ENCODE results near the gene PDZRN3. TPM values are rescaled to one million over a fixed set of nuclear protein-coding genes. Genes with fewer than 3 reads are reported as not detected.

Gene PDZRN3
- total RNA-seq, 1 experiment from 2014 or later, result 17.5 TPM

- Histone ChIP-seq H3K9me3 (ENCODE audit: low read length) (no peaks in the 10 kb centered on the region), H3K79me2 (ENCODE audit: low read length) (no peaks in the 10 kb centered on the region), H3K36me3 (ENCODE audit: insufficient read depth, low read length) (no peaks in the 10 kb centered on the region), H3K4me2 (ENCODE audit: low read depth, low read length, poor library complexity, severe bottlenecking) (no peak overlapping the region), H3K27me3 (ENCODE audit: low read length) (no peaks in the 10 kb centered on the region), H3K9me2 (replicated peaks; ENCODE audit: insufficient read depth, low read length) (no peaks in the 10 kb centered on the region), H2AFZ (ENCODE audit: low read length) (no peak overlapping the region), H3K4me1 (ENCODE audit: low read length) (no peaks in the 10 kb centered on the region), H3K27ac (ENCODE audit: low read length) (no peak overlapping the region), H4K20me1 (ENCODE audit: insufficient read depth, low read depth, low read length) (no peaks in the 10 kb centered on the region), H3K9ac (ENCODE audit: low read length) (no peak overlapping the region), H3K4me3 (ENCODE audit: low read length) (no peak overlapping the region)
- DNase-seq, result no peak
Observed at GRCh38 chr3:73516631-73517030, 108.1 kb downstream of the PDZRN3 start.

- Histone ChIP-seq H3K9ac (ENCODE audit: low read length) (no peak overlapping the region), H4K20me1 (ENCODE audit: insufficient read depth, low read depth, low read length) (no peaks in the 10 kb centered on the region), H3K4me2 (ENCODE audit: low read depth, low read length, poor library complexity, severe bottlenecking) (no peak overlapping the region), H3K4me1 (ENCODE audit: low read length) (no peaks in the 10 kb centered on the region), H2AFZ (ENCODE audit: low read length) (no peak overlapping the region), H3K9me2 (replicated peaks; ENCODE audit: insufficient read depth, low read length) (no peaks in the 10 kb centered on the region), H3K27me3 (ENCODE audit: low read length) (no peaks in the 10 kb centered on the region), H3K9me3 (ENCODE audit: low read length) (no peaks in the 10 kb centered on the region), H3K79me2 (ENCODE audit: low read length) (no peaks in the 10 kb centered on the region), H3K27ac (ENCODE audit: low read length) (no peak overlapping the region), H3K36me3 (ENCODE audit: insufficient read depth, low read length) (no peaks in the 10 kb centered on the region), H3K4me3 (ENCODE audit: low read length) (no peak overlapping the region)
- no peak for DNase-seq
Observed at GRCh38 chr3:73513260-73513659, 111.5 kb downstream of the PDZRN3 start.

GRCh38 chr3:73511571-73512525 is 112.9 kb downstream of the PDZRN3 start:
- no peak for DNase-seq

GRCh38 chr3:73510784-73511183 is 114.0 kb downstream of the PDZRN3 start:
- no peaks in the 10 kb centered on the region for H3K27me3 ChIP-seq (ENCODE audit: low read length)
- H2AFZ ChIP-seq (ENCODE audit: low read length), result no peak overlapping the region
- no peak overlapping the region for H3K4me3 ChIP-seq (ENCODE audit: low read length)
- no peaks in the 10 kb centered on the region for H3K4me1 ChIP-seq (ENCODE audit: low read length)
- H3K79me2 ChIP-seq (ENCODE audit: low read length), result no peaks in the 10 kb centered on the region
- no peak for DNase-seq
- H3K4me2 ChIP-seq (ENCODE audit: low read depth, low read length, poor library complexity, severe bottlenecking), result no peak overlapping the region
- no peaks in the 10 kb centered on the region for H3K36me3 ChIP-seq (ENCODE audit: insufficient read depth, low read length)
- H3K9ac ChIP-seq (ENCODE audit: low read length), result no peak overlapping the region
- H3K9me2 ChIP-seq (replicated peaks; ENCODE audit: insufficient read depth, low read length), result no peaks in the 10 kb centered on the region
- H3K9me3 ChIP-seq (ENCODE audit: low read length), result no peaks in the 10 kb centered on the region
- no peak overlapping the region for H3K27ac ChIP-seq (ENCODE audit: low read length)
- no peaks in the 10 kb centered on the region for H4K20me1 ChIP-seq (ENCODE audit: insufficient read depth, low read depth, low read length)

More at GRCh38 chr3:73511571-73512525, 112.9 kb downstream of the PDZRN3 start:
- Histone ChIP-seq H3K9ac (ENCODE audit: low read length) (no peak overlapping the region), H3K4me2 (ENCODE audit: low read depth, low read length, poor library complexity, severe bottlenecking) (no peak overlapping the region), H4K20me1 (ENCODE audit: insufficient read depth, low read depth, low read length) (no peaks in the 10 kb centered on the region), H3K4me1 (ENCODE audit: low read length) (no peaks in the 10 kb centered on the region), H3K36me3 (ENCODE audit: insufficient read depth, low read length) (no peaks in the 10 kb centered on the region), H2AFZ (ENCODE audit: low read length) (no peak overlapping the region), H3K27ac (ENCODE audit: low read length) (no peak overlapping the region), H3K27me3 (ENCODE audit: low read length) (no peaks in the 10 kb centered on the region), H3K9me3 (ENCODE audit: low read length) (no peaks in the 10 kb centered on the region), H3K79me2 (ENCODE audit: low read length) (no peaks in the 10 kb centered on the region), H3K9me2 (replicated peaks; ENCODE audit: insufficient read depth, low read length) (no peaks in the 10 kb centered on the region), H3K4me3 (ENCODE audit: low read length) (no peak overlapping the region)

- no peak overlapping the region for H3K9ac ChIP-seq (ENCODE audit: low read length)
Observed at GRCh38 chr3:73510334-73510733, 114.4 kb downstream of the PDZRN3 start.

GRCh38 chr3:73509816-73510215 is 114.9 kb downstream of the PDZRN3 start:
- no peaks in the 10 kb centered on the region for H3K27me3 ChIP-seq (ENCODE audit: low read length)
- no peak overlapping the region for H2AFZ ChIP-seq (ENCODE audit: low read length)
- no peak for DNase-seq
- H3K36me3 ChIP-seq (ENCODE audit: insufficient read depth, low read length), result no peaks in the 10 kb centered on the region
- no peaks in the 10 kb centered on the region for H3K9me3 ChIP-seq (ENCODE audit: low read length)
- H3K79me2 ChIP-seq (ENCODE audit: low read length), result no peaks in the 10 kb centered on the region
- H3K4me2 ChIP-seq (ENCODE audit: low read depth, low read length, poor library complexity, severe bottlenecking), result no peak overlapping the region
- no peak overlapping the region for H3K9ac ChIP-seq (ENCODE audit: low read length)
- H3K4me3 ChIP-seq (ENCODE audit: low read length), result no peak overlapping the region
- no peaks in the 10 kb centered on the region for H4K20me1 ChIP-seq (ENCODE audit: insufficient read depth, low read depth, low read length)
- no peaks in the 10 kb centered on the region for H3K9me2 ChIP-seq (replicated peaks; ENCODE audit: insufficient read depth, low read length)
- no peaks in the 10 kb centered on the region for H3K4me1 ChIP-seq (ENCODE audit: low read length)
- H3K27ac ChIP-seq (ENCODE audit: low read length), result no peak overlapping the region

More at GRCh38 chr3:73510334-73510733, 114.4 kb downstream of the PDZRN3 start:
- Histone ChIP-seq H3K4me2 (ENCODE audit: low read depth, low read length, poor library complexity, severe bottlenecking) (no peak overlapping the region), H3K9me2 (replicated peaks; ENCODE audit: insufficient read depth, low read length) (no peaks in the 10 kb centered on the region), H3K9me3 (ENCODE audit: low read length) (no peaks in the 10 kb centered on the region), H4K20me1 (ENCODE audit: insufficient read depth, low read depth, low read length) (no peaks in the 10 kb centered on the region), H3K27ac (ENCODE audit: low read length) (no peak overlapping the region), H3K27me3 (ENCODE audit: low read length) (no peaks in the 10 kb centered on the region), H3K36me3 (ENCODE audit: insufficient read depth, low read length) (no peaks in the 10 kb centered on the region), H3K79me2 (ENCODE audit: low read length) (no peaks in the 10 kb centered on the region), H3K4me1 (ENCODE audit: low read length) (no peaks in the 10 kb centered on the region), H3K4me3 (ENCODE audit: low read length) (no peak overlapping the region), H2AFZ (ENCODE audit: low read length) (no peak overlapping the region)
- no peak for DNase-seq

GRCh38 chr3:73509066-73509465 is 115.7 kb downstream of the PDZRN3 start:
- H3K27ac ChIP-seq (ENCODE audit: low read length), result no peak overlapping the region
- no peaks in the 10 kb centered on the region for H4K20me1 ChIP-seq (ENCODE audit: insufficient read depth, low read depth, low read length)
- no peaks in the 10 kb centered on the region for H3K79me2 ChIP-seq (ENCODE audit: low read length)
- no peak overlapping the region for H2AFZ ChIP-seq (ENCODE audit: low read length)
- no peak overlapping the region for H3K9ac ChIP-seq (ENCODE audit: low read length)
- no peak overlapping the region for H3K4me2 ChIP-seq (ENCODE audit: low read depth, low read length, poor library complexity, severe bottlenecking)
- DNase-seq, result no peak
- no peaks in the 10 kb centered on the region for H3K9me2 ChIP-seq (replicated peaks; ENCODE audit: insufficient read depth, low read length)
- H3K4me3 ChIP-seq (ENCODE audit: low read length), result no peak overlapping the region
- no peaks in the 10 kb centered on the region for H3K27me3 ChIP-seq (ENCODE audit: low read length)
- H3K9me3 ChIP-seq (ENCODE audit: low read length), result no peaks in the 10 kb centered on the region
- H3K36me3 ChIP-seq (ENCODE audit: insufficient read depth, low read length), result no peaks in the 10 kb centered on the region
- peaks cover 1% of the 10 kb centered on the region; the same call in 1 of the 2 replicates for H3K4me1 ChIP-seq (ENCODE audit: low read length)

GRCh38 chr3:73508330-73508954 is 116.3 kb downstream of the PDZRN3 start:
- Histone ChIP-seq H3K9ac (ENCODE audit: low read length) (no peak overlapping the region), H3K27me3 (ENCODE audit: low read length) (no peaks in the 10 kb centered on the region), H3K27ac (ENCODE audit: low read length) (no peak overlapping the region), H3K4me1 (ENCODE audit: low read length) (peaks cover 8% of the 10 kb centered on the region), H2AFZ (ENCODE audit: low read length) (no peak overlapping the region), H3K4me2 (ENCODE audit: low read depth, low read length, poor library complexity, severe bottlenecking) (no peak overlapping the region), H3K9me2 (replicated peaks; ENCODE audit: insufficient read depth, low read length) (no peaks in the 10 kb centered on the region), H3K36me3 (ENCODE audit: insufficient read depth, low read length) (no peaks in the 10 kb centered on the region), H3K4me3 (ENCODE audit: low read length) (no peak overlapping the region), H3K79me2 (ENCODE audit: low read length) (no peaks in the 10 kb centered on the region), H4K20me1 (ENCODE audit: insufficient read depth, low read depth, low read length) (no peaks in the 10 kb centered on the region), H3K9me3 (ENCODE audit: low read length) (no peaks in the 10 kb centered on the region)
- peak; percentile 87 for DNase-seq

All from Karpas-422 (cell line).